CD14-positive monocyte (primary cell): Measurements from ENCODE around the gene HSPG2. TPM values are rescaled to one million over a fixed set of nuclear protein-coding genes. Genes with fewer than 3 reads are reported as not detected.
A peak's percentile ranks its signal among the peaks of the same experiment; 100 is the strongest.

ENCODE experiments used
- DNase-seq, 3 donors: peaks; one replicate each; pipeline ENCODE4 v3.0.0-alpha.2; 2011 to 2022
- H2AFZ ChIP-seq: 2 replicates; pipeline ENCODE4 v1.6.0; 2012; ENCODE audit warnings: mild to moderate bottlenecking, low read depth, low read length, inconsistent platforms; ENCODE audit not compliant: insufficient read depth, poor library complexity, severe bottlenecking
- H3K27ac ChIP-seq, 2 donors: 1 replicate in 1 of 2; 2 replicates in 1 of 2; pipeline ENCODE4 v1.5.1; 2012 to 2013; ENCODE audit warnings: low read length in 2 of 2, control low read depth in 1 of 2, inconsistent platforms in 1 of 2, low read depth in 1 of 2, mild to moderate bottlenecking in 1 of 2
- H3K27me3 ChIP-seq, 2 donors: one replicate each; pipeline versions ENCODE4 v1.6.0 to v1.6.1; 2011 to 2013; ENCODE audit warnings: low read length in 2 of 2; ENCODE audit not compliant: control insufficient read depth in 2 of 2, insufficient read depth in 2 of 2
- H3K36me3 ChIP-seq, 2 donors: replicated peaks in 1 of 2; 1 replicate in 1 of 2; 2 replicates in 1 of 2; pipeline versions ENCODE4 v1.5.1 to v1.6.1; 2012 to 2013; ENCODE audit warnings: low read length in 2 of 2, control low read depth in 1 of 2, inconsistent platforms in 1 of 2, mild to moderate bottlenecking in 1 of 2; ENCODE audit not compliant: insufficient read depth in 2 of 2, control insufficient read depth in 1 of 2
- H3K4me1 ChIP-seq, 2 donors: 1 replicate in 1 of 2; 2 replicates in 1 of 2; pipeline versions ENCODE4 v1.5.1 to v1.6.1; 2012 to 2013; ENCODE audit warnings: low read length in 2 of 2, control low read depth in 1 of 2, inconsistent platforms in 1 of 2, mild to moderate bottlenecking in 1 of 2, moderate library complexity in 1 of 2; ENCODE audit not compliant: insufficient read depth in 2 of 2, control insufficient read depth in 1 of 2
- H3K4me2 ChIP-seq: replicated peaks from 2 replicates; pipeline ENCODE3; 2012; ENCODE audit warnings: low read length, moderate library complexity, mild to moderate bottlenecking; ENCODE audit not compliant: poor library complexity, severe bottlenecking; ENCODE audit errors: extremely low read depth
- H3K4me3 ChIP-seq, 3 experiments: fragments of 200-600 bp in 1 of 3; sonication (generic) in 1 of 3; replicated peaks in 1 of 3; 1 replicate in 2 of 3; 2 replicates in 1 of 3; pipeline ENCODE4 v1.5.1; 2011 to 2013; ENCODE audit warnings: low read length in 3 of 3, mild to moderate bottlenecking in 3 of 3, control low read depth in 2 of 3, low read depth in 2 of 3, inconsistent platforms in 1 of 3, moderate library complexity in 1 of 3
- H3K79me2 ChIP-seq: 2 replicates; pipeline ENCODE4 v1.6.0; 2012; ENCODE audit warnings: mild to moderate bottlenecking, control low read depth, inconsistent platforms, low read length, moderate library complexity; ENCODE audit not compliant: insufficient read depth
- H3K9ac ChIP-seq: 2 replicates; pipeline ENCODE4 v1.6.0; 2017; ENCODE audit warnings: low read length, mild to moderate bottlenecking; ENCODE audit not compliant: insufficient read depth, poor library complexity, severe bottlenecking
- H3K9me3 ChIP-seq, 2 donors: replicated peaks in 1 of 2; 1 replicate in 1 of 2; 2 replicates in 1 of 2; pipeline versions ENCODE4 v1.5.1 to v1.6.1; 2012 to 2013; ENCODE audit warnings: low read length in 2 of 2, control low read depth in 1 of 2; ENCODE audit not compliant: control insufficient read depth in 1 of 2, insufficient read depth in 1 of 2
- H4K20me1 ChIP-seq: 2 replicates; pipeline ENCODE4 v1.6.0; 2012; ENCODE audit warnings: mild to moderate bottlenecking, low read length, control low read depth, moderate library complexity; ENCODE audit not compliant: insufficient read depth
- H3K27ac Mint-ChIP-seq, 7 donors: one replicate each; pipeline ENCODE4 v1.8.0; 2020; ENCODE audit warnings: mild to moderate bottlenecking in 7 of 7, mixed read lengths in 7 of 7, moderate library complexity in 6 of 7, inconsistent platforms in 2 of 7
- H3K27me3 Mint-ChIP-seq, 3 donors: one replicate each; pipeline ENCODE4 v1.8.0; 2021 to 2022; ENCODE audit warnings: low read depth in 3 of 3, mild to moderate bottlenecking in 3 of 3, mixed read lengths in 3 of 3, moderate library complexity in 3 of 3, inconsistent platforms in 1 of 3
- H3K36me3 Mint-ChIP-seq, 2 donors: one replicate each; pipeline ENCODE4 v1.8.0; 2020; ENCODE audit warnings: mixed read lengths in 2 of 2, inconsistent platforms in 1 of 2, mild to moderate bottlenecking in 1 of 2
- H3K4me1 Mint-ChIP-seq: one replicate; pipeline ENCODE4 v1.8.0; 2020; ENCODE audit warnings: mild to moderate bottlenecking, mixed read lengths
- H3K4me3 Mint-ChIP-seq, 2 donors: one replicate each; pipeline ENCODE4 v1.8.0; 2020; ENCODE audit warnings: mild to moderate bottlenecking in 2 of 2, mixed read lengths in 2 of 2, moderate library complexity in 1 of 2
- H3K9me3 Mint-ChIP-seq, 7 donors: one replicate each; pipeline ENCODE4 v1.8.0; 2020 to 2022; ENCODE audit warnings: mixed read lengths in 7 of 7, mild to moderate bottlenecking in 6 of 7, moderate library complexity in 6 of 7, inconsistent platforms in 2 of 7
- WGBS: methylation state at CpG from one replicate; pipeline ENCODE4 v1.1.5; 2013; ENCODE audit warnings: missing lambda C conversion rate; ENCODE audit not compliant: insufficient coverage; 5-methylcytosine and 5-hydroxymethylcytosine counted together
- intact Hi-C, 2 donors: fragments of 100-400 bp; cut with micrococcal nuclease; formaldehyde crosslinking; loops; one replicate each; pipeline versions ENCODE4 v1.15.0 to v1.15.1; 2023
- polyA plus RNA-seq, 3 donors: library from polyadenylated mRNA; depleted of rRNA in 1 of 3; unstranded in 2 of 3; stranded (reverse) in 1 of 3; fragments of 300-500 nt in 2 of 3; fragments of >200 nt in 1 of 3; fragmentation: Illumina TruSeq in 2 of 3; gene quantifications; 1 replicate in 2 of 3; 2 replicates in 1 of 3; pipeline ENCODE4 v1.2.3, GENCODE V29; 2012 to 2021
- TF ChIP-seq, protein P1 (sequence below): fragments of 200-600 bp; IDR thresholded peaks from one replicate; pipeline ENCODE4 v1.8.0; 2022; ENCODE audit warnings: antibody characterized with exemption, mild to moderate bottlenecking

The HSPG2 gene
- polyA plus RNA-seq, 3 donors: 0.44 TPM; not detected in 2

GRCh38 chr1:21823980-21824702 lies 113.0 kb downstream of the HSPG2 start:
- 70% methylated on average over 9 of the region's 22 CpGs for WGBS
- Histone ChIP-seq H3K9ac (peak overlapping the region; percentile 40), H3K36me3 (no peaks in the 10 kb centered on the region), H2AFZ (peak overlapping the region; percentile 77), H3K27me3 (no peaks in the 10 kb centered on the region), H3K79me2 (no peaks in the 10 kb centered on the region), H4K20me1 (no peaks in the 10 kb centered on the region), H3K9me3 (no peaks in the 10 kb centered on the region), H3K4me1 (peaks cover 11 to 12% of the 10 kb centered on the region in 2 donors), H3K4me2 (peak overlapping the region; percentile 64), H3K4me3 (peak overlapping the region in 1 of 3 experiments; percentile 58), H3K27ac (no peak overlapping the region)
- Mint-ChIP-seq H3K36me3 (no peaks in the 10 kb centered on the region), H3K27me3 (peaks cover 0 to 7% (median 0%) of the 10 kb centered on the region in 3 donors), H3K9me3 (peaks cover 0 to 1% (median 0%) of the 10 kb centered on the region in 7 donors), H3K27ac (peak overlapping the region in 1 of 7 donors; percentile 54), H3K4me1 (peaks cover 9% of the 10 kb centered on the region), H3K4me3 (peak overlapping the region; percentile 65 to 87)
- TF ChIP-seq, protein P1, sequence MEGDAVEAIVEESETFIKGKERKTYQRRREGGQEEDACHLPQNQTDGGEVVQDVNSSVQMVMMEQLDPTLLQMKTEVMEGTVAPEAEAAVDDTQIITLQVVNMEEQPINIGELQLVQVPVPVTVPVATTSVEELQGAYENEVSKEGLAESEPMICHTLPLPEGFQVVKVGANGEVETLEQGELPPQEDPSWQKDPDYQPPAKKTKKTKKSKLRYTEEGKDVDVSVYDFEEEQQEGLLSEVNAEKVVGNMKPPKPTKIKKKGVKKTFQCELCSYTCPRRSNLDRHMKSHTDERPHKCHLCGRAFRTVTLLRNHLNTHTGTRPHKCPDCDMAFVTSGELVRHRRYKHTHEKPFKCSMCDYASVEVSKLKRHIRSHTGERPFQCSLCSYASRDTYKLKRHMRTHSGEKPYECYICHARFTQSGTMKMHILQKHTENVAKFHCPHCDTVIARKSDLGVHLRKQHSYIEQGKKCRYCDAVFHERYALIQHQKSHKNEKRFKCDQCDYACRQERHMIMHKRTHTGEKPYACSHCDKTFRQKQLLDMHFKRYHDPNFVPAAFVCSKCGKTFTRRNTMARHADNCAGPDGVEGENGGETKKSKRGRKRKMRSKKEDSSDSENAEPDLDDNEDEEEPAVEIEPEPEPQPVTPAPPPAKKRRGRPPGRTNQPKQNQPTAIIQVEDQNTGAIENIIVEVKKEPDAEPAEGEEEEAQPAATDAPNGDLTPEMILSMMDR: no peak
- no peak for DNase-seq
- intact Hi-C loops: no loop called here

- H3K79me2 ChIP-seq: no peaks in the 10 kb centered on the region
- peak overlapping the region; percentile 64 for H3K4me2 ChIP-seq
- H2AFZ ChIP-seq: peak overlapping the region; percentile 77
- Mint-ChIP-seq H3K4me3 (peak overlapping the region; percentile 65 to 87), H3K4me1 (peaks cover 11% of the 10 kb centered on the region), H3K27ac (peak overlapping the region in 3 of 7 donors; percentile 54 to 61 (median 58)), H3K27me3 (peaks cover 2 to 7% (median 2%) of the 10 kb centered on the region in 3 donors), H3K9me3 (peaks cover 0 to 1% (median 0%) of the 10 kb centered on the region in 7 donors), H3K36me3 (no peaks in the 10 kb centered on the region)
- H4K20me1 ChIP-seq: no peaks in the 10 kb centered on the region
- TF ChIP-seq, protein P1: no peak
- H3K27ac ChIP-seq: no peak overlapping the region
- DNase-seq: peak; percentile 30 to 40 (median 34)
- H3K4me3 ChIP-seq: peak overlapping the region in 1 of 3 experiments; percentile 58
- intact Hi-C loops: no loop called here
- no peaks in the 10 kb centered on the region for H3K9me3 ChIP-seq
- H3K36me3 ChIP-seq: no peaks in the 10 kb centered on the region
- H3K4me1 ChIP-seq: peaks cover 13 to 14% of the 10 kb centered on the region in 2 donors
- WGBS: 48% methylated on average over 40 of the region's 44 CpGs
- H3K9ac ChIP-seq: peak overlapping the region; percentile 40
- no peaks in the 10 kb centered on the region for H3K27me3 ChIP-seq
These were observed 113.7 kb downstream of the HSPG2 start for GRCh38 chr1:21823206-21823979.
